ENCODE measurements around the gene APP.
"Not testable (repeated sequence)": the region's sequence is repeated elsewhere in the genome, so short reads cannot be mapped to it uniquely, and the experiment has no call there.

Gene APP

DNA sequence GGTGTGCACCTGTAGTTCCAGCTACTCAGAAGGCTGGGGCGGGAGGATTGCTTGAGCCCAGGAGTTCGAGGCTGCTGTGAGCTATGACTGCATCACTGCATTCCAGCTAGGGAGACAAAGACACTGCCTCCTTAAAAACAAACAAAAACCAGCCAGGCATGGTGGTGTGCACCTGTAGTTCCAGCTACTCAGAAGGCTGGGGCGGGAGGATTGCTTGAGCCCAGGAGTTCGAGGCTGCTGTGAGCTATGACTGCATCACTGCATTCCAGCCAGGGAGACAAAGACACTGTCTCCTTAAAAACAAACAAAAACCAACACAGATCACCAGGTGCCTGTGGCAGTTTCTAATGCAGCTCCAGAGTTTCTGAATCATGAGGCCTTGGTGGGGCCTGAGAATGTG, 147.2 kb downstream of the APP start:
- DNase-seq, result not testable (repeated sequence)

DNA sequence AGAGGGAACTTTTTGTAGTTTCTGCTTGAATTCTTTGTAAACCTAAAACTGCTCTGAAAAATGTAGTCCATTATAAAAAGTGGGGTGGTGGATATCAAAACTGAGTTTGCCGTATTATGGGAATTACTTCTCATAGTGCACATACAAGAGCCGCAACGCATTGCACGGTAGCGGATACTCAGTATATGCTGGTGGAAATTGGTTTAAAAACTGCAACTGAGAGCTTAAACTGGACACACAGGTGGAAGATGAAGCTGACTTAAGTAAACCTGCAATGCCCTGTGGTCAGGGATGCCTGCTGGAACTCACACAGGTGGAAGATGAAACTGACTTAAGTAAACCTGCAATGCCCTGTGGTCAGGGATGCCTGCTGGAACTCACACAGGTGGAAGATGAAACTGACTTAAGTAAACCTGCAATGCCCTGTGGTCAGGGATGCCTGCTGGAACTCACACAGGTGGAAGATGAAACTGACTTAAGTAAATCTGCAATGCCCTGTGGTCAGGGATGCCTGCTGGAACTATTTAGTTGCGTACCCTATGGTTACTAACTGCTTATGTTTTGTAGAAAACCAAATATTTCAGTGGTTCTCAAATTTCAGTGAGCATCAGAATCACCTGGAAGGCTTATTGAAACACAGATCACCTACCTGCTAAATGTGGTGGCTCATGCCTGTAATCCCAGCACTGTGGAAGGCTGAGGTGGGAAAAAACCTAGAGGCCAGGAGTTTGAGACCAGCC, 147.8 kb downstream of the APP start:
- not testable (repeated sequence) for DNase-seq

DNA sequence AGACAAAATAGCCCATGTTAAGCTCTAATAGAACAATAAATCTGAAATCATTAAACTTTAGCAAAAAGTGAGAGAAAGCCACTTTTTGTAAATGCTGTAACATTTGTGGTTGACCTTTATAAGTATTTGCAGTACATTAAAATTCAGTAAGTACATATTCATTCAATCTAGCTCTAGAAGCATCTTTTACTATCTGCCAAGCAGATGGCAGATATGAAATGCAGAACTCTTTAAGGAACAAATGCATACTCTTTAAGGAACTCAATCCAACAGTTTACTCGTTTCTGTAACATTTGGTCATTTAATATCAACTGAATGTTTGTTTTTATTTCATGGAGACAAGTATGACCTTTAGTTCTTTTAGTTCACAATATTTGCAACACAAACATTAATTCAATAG, 150.1 kb downstream of the APP start:
- no peak for DNase-seq

DNA sequence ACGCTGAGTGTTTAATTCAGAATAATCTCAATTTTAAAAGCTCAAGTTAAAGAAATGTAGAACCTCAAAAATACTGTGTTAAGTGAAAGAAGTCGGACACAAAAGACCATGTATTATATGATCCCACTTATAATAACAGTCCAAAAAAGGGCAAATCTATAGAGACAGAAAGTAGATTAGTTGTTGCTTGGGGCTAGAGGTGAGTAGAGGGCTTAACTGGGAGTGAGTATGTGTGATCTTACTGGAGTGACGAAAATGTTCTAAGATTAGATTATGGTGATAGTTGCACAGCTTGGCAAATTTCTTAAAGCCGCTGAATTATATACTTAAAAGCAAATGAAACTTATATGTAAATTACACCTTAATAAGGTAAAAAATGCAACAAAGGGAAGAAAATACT, 150.5 kb downstream of the APP start:
- DNase-seq, result no peak

DNA sequence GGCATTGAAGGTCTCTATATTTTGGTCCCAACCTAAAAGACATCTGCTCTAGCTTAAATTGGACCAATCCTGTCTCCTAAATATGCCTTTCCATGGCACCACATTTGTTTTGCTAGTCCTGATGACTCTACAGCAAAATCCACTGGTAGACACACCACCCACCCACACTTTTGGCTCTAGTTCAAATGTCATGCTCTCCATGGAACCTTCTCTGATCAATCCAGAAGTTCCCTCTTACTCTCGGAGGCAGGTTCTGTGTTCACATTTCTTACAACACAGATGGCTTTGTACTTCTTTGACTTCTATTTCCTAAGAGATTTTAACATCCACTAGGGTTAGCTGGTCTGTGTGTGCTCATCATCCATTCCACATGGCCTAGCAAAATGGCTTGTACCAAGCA, 151.3 kb downstream of the APP start:
- DNase-seq, result no peak

DNA sequence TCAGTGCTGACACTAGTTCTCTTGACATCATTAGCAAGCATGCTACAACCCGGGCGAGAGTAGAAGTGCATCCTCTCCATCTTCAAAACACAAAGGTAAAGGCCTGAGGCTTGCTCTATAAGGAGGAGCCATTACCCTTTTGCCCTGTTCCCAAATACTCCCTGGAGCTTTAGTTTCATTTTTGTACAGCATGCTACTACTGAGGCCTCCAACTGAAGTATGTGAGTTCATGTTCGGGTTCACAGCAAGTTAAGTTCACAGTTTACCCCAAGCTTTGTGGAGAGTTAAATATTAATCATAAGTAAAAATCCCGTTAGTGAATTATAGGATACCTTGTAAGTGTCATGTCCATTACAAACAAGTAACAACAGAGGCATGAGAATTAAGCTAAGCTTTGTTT, 156.6 kb downstream of the APP start:
- no peak for DNase-seq

DNA sequence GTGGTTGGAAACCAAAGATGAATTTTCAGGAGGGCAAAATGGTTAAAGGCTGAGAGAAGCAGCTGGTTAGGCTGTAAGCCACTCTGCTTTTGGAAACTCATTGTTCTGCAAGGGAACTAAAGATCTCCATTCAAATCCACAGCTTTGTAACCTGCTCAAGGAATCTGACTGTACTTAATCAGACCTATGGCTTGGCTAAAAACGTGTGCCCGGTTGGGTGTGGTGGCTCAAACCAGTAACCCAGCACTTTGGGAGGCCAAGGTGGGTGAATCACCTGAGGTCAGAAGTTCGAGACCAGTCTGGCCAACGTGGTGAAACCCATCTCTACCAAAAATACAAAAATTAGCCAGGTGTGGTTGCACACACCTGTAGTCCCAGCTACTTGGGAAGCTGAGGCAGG, 158.1 kb downstream of the APP start:
- DNase-seq, result not testable (repeated sequence)

DNA sequence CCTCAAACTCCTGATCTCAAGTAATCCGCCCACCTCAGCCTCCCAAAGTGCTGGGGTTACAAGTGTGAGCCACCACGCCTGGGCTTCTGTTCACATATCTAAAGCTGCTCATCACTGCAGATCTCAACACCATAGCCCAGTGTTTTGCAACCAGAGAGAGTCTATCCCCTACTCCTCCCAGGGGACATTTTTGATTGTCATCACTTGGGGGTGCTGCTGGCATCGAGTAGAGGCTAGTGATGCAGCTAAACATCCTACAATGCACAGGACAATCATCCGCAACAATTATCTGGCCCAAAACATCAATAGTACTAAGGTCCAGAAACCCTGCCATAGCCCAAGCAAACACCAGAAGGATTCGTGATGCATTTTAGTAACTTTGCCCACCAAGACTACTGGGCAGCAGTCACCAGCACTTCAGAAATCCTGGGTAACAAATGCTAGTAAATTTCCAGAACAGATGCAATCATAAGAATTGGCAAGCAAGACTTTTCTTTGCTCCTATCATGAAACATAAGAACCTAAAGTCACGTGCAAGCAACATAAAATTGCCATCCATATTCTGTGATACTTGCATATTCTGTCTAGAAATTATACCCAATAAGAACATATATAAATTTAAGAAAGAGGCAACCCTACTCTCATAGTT, 159.2 kb downstream of the APP start:
- peak in 6 of 56 donors; percentile 21 to 39 (median 27) for DNase-seq

DNA sequence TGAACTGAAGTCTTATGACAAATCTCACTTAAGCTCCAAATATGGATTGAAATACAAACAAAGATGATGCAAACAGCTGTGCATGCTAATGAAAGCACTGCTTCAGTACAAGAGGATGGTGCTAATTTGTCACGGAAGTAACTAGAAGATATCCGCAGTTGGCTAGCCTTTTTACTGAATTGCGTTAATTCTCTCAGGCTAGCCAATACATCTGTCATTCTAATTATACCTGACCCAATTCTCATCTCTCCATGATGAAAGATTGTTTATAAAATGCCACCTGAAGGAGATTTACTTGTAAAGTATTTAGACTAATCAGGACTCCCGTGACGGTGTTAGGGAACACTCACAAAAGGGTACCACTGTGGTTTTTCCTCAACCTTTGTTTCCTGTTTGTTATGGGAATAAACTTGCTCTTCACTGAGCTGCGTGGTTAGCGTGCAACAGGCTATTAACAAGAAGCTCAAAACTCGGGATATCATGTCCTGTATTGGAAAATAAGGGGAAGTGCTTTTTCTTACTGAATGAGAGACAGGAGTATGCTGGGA, 162.5 kb downstream of the APP start:
- peak in 1 of 56 donors; percentile 22 for DNase-seq

DNA sequence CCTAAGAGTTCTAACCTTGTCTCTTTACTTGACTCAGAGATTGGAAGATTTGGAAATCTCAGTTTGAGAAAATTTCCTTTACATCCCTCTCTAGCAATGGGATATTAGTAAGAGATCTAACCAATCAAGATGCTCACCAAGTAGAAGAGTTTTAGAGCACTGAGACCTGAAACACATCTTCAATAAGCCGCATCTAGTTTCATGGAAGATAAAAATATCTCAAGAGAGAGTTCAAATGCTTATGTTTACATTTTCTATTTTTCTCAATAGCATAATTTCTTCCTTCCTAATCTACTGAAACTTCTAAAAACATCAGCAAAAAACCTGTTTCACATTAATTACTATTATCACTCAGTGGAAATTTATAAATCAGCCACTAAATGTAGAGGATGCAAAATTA, 165.1 kb downstream of the APP start:
- DNase-seq, result no peak

DNA sequence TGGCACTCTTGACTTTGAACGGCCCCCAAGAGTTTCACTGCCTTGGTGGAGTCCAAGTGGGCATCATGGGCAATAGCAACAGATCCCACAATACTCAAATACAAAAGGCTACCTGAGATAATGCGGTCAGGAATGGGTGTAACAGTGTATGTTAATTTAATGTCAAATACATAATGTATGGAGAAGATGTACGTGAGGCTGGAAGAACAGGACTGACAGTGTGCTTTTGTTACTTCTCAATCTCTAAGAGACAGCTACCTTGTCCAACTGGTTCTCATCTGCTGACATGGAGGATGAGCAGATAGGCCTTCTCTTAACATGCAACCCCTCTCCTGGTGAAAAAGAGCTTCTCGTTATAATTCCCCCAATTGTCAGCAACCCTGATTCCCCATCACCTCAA, 167.2 kb downstream of the APP start:
- DNase-seq, result no peak

DNA sequence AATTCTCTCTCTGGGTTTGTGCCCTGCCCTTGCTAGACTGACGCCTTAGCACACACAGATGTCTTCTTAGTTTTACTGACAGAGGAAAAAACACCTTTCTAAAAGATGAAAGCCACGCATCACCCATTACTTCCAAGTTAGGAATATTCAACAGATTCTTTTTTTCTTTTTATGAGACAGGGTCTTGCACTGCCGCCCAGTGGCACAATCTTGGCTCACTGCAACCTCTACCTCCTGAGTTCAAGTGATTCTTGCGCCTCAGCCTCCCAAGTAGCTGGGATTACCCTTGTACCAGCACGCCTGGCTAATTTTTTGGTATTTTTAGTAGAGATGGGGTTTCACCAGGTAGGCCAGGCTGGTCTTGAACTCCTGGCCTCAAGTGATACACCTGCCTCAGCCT, 169.2 kb downstream of the APP start:
- DNase-seq, result no peak

DNA sequence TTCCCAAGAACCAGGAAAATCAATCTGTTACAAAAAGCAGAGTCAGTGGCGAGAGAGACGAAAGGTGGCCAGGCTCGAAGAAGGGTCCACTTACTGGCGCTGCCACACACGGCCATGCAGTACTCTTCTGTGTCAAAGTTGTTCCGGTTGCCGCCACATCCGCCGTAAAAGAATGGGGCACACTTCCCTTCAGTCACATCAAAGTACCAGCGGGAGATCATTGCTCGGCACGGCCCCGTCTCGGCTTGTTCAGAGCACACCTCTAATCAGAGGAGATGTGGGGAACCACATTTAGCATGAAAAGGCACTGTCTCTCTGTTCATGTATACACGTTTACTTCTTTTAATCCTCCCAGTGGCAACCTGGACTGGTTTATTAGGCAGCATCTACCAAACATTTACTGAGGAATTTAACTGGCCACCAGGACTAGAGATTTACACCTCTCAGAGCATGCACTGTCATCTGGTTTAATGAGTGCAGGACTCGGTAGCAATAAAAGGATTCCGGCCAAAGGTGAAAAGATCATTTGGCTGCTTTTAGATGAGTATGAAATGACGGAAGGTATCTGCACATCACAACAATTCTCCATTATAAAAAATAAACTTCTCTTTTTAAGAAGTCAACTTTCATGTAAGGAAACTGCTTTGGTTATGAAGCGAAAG, 170.5 kb downstream of the APP start:
- DNase-seq, result no peak

DNA sequence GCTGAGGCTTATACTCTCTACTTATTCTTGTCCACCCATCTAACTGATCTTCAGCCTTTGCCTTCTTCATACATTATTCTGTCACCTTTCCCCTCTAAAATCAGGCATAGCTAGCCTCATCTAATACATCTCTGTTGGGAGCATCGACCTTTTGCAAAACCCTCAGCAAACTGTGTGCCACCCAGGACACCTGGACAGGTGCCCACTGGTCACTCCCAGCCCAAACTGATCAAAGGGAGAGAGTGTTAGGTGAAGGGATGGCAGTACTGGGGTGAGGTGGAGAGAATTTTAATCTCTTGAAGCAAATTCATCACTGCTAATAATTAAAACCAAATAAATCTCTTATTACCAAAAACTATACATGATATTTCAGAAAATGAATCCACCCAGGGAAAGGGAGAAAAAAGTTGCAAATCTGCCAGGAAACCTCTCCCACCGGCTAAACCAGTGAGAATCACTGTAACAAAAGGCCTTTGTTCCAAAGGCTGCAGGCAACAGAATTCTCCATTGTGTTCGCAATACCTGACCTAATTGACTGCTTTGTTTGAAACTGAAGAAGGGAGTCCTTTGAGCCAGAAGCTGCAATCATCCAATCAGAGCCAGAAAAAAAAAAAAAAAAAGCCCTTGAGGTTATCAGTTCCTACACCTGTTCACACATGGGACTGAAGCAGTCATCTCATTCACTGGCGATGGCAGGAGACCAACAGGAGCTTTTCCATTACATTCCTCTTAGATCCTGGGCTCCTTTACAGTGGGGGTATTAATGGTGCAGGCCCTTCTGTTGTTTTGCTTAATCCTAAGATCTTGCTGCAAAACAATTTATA, 172.6 kb downstream of the APP start:
- DNase-seq, result peak in 22 of 56 donors; percentile 14 to 72 (median 48)

DNA sequence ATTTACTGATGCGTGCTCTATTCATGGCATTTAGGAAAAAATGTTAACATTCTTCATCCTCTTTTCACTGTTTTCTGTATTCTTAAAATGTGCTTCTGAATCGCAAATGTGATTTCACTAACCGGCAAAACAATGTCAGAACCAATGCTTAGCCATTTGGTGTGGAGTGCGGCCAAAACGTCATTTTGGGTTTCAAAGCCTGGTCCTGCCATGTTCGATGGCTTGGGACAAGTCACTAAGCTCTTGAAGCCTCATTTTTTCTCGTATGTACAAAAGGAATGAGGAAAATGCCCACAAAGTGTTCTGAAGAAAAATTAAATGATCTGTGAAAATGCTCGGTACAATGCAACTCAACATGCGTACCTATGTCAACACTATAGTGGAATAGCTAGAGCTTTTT, 175.3 kb downstream of the APP start:
- peak in 13 of 56 donors; percentile 10 to 71 (median 25) for DNase-seq

DNA sequence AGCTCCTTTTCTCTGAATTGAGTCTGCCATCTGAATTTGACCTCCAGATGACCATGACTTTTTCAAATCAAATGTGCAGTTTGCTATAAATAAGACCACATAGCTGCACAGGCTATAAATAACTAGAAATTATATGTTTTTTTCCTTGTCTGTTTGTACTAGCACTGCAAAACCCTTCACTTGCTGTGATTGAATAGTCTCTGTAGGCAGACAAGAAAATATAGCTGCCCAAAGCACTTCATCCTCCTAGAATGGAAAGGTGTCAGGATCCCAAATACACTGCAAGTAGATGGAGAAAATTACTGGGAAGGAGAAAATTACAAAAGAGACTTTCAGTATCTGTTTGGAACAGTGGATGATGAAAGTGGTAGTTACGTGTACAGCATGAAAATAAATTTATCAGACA, 175.8 kb downstream of the APP start:
- DNase-seq, result no peak

DNA sequence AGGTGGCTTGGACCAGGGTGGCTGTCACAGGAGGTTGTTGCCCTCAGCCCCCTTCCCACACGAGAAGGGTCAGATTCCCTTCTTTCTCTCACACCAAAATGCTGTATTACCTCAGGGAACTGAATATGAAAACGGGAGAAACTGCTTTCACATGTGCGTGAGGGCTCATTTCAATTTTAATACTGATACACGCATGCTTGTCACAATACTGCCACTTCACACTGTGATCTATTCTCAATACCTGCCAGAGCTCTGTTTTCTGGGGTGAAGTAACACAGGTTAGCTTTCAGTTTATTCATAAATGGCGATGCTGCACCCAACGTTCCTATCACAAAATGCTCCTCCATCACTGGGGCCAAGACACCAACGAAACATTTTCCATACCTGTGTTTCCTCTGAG, 181.8 kb downstream of the APP start:
- no peak for DNase-seq

DNA sequence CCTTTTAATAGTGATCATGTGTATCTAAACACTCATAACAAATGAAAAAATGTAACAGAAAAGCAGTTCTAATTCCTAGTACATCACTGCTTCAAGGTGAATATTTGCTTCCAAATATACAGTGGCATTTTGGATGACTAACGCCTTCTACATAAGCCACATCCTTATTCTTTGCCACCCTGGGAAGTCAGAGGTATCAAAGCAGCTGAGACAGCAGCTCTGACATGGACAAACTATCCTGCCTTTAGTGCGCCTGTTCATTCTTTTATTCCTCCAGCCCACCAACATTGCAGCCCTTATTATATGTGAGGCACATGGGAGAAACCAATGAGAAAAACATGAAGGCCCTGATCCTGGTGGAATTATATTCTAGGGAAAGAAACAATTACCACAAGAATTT, 183.0 kb downstream of the APP start:
- no peak for DNase-seq

DNA sequence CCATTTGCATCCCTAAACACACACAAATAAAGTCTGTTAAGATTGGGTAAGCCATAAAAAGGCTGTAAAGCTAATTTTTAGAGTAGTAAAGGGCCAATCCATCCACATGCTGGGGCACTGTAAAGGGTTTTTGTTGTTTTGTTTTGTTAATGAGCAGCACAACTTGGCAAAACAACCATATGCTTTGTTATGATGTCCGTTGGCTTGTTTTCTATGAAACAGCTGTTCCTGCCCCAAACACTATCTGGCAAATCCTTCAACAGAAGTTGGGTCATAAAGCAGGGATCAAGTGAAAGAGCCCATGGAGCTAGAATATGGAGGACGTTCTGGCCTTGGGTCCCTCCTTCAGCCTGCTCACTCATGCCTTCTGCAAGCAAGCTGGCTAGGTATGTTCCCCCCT, 183.6 kb downstream of the APP start:
- no peak for DNase-seq

DNA sequence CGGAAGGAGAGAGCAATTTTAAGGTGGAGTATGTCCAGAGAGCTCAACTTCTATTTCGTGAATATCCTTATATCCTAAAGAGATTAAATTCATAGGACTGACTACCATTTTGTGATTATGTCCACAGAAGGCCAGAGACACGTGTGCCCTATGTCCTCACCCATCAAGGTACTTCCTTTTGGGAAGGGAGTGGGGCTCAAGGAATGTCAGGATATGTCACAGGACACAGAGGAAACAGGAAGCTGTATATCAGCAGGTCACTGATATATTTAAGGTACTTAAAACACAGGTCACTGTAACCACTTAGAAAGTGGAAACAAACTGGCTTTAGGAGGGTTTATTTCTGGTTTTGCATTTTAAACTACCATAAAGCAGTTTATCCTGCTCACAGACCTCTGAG, 184.6 kb downstream of the APP start:
- no peak for DNase-seq

DNA sequence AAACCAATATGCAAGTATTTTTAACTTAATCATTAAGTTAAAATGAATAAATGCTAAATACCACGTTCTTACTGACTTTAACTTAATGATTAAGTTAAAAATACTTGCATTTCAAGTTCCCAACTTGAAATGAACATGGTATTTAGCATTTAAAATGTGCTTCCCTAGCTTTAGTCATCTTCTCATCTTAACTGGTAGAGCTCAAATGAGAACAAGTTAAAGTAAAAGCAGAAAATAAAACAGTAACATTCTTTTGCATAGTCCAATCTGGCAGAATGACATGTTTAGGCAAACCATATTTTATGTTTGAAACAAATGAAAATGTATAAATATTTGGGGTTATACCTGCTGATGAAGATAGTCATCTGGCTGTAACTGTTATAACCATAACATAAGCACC, 186.0 kb downstream of the APP start:
- DNase-seq, result no peak

DNA sequence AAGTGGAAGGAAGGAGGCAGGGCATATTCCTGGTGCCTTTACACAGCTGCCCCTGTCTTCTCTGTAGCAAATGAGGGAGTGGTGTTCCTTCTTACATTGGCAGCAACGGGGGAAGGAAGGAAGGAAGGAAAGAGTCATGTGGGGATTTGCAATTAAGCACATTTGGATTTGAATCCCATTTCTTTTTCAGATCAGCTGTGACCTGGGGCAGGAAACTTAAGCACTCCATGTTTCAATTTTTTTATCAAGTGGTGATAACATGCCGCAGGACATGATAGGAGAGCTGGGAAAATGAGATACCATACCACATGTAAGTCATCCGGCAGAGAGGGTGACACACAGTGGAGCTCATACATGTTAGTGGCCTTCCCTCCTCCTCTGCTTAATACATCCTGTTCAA, 186.8 kb downstream of the APP start:
- DNase-seq, result no peak
